ENCODE results near the gene MPG.

MPG gene

DNA sequence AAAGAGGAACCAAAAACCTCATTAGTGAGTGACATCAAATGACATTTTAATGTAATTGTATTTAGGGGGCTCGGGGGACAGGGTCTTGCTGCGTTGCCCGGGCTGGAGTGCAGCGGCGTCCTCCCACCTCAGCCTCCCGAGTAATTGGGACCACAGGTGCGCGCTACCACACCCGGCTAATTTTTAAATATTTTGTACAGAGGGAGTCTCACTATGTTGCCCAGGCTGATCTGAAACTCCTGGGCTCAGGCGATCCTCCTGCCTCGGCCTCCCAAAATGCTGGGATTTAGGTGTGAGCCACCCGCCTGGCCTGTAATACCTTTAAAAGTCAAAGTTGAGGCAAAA lies 23.8 kb upstream of the MPG start:
- TF ChIP-seq CTCF (IDR thresholded peaks at IDR 0.05; ENCODE audit: insufficient read depth, low read depth, low read length, missing control alignments), result no peak
- H3K4me3 ChIP-seq (ENCODE audit: low read length), result peak overlapping the region; percentile 81
- DNase-seq (ENCODE audit: low read depth), result no peak

DNA sequence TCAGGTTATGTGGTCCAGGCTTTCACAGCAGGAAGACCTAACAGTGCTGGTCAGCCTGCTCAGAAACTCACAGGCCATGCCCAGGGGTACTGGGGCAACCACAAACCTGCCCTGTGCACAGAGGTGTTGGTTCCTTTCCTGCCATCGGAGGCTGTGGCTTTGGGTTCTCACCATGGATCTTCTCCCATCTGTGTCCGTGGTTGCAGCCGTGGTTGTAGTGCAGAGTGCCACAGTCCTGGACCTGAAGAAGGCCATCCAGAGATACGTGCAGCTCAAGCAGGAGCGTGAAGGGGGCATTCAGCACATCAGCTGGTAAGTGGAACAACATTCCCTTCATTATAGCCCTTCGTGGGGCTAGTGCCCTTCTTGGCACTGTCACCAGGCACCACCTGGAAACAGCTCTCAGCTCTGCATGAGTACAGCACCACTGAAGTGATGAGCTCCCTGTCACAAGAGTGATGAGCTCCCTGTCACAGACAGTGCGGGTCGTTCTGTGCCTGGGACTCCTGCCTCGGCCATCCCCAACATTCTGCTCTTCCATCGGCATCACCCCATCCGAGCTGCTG lies 22.4 kb upstream of the MPG start:
- no peak overlapping the region for H3K4me3 ChIP-seq (ENCODE audit: low read length)
- DNase-seq (ENCODE audit: low read depth), result no peak
- TF ChIP-seq CTCF (IDR thresholded peaks at IDR 0.05; ENCODE audit: insufficient read depth, low read depth, low read length, missing control alignments), result no peak

- H3K4me3 ChIP-seq (ENCODE audit: low read length), result no peak overlapping the region
- no peak for DNase-seq (ENCODE audit: low read depth)
- TF ChIP-seq CTCF (IDR thresholded peaks at IDR 0.05; ENCODE audit: insufficient read depth, low read depth, low read length, missing control alignments), result no peak
Observed at GRCh38 chr16:56231-56927, 21.6 kb upstream of the MPG start.

- no peak overlapping the region for H3K4me3 ChIP-seq (ENCODE audit: low read length)
- no peak for TF ChIP-seq CTCF (IDR thresholded peaks at IDR 0.05; ENCODE audit: insufficient read depth, low read depth, low read length, missing control alignments)
- no peak for DNase-seq (ENCODE audit: low read depth)
Observed at GRCh38 chr16:57711-58110, 20.3 kb upstream of the MPG start.

DNA sequence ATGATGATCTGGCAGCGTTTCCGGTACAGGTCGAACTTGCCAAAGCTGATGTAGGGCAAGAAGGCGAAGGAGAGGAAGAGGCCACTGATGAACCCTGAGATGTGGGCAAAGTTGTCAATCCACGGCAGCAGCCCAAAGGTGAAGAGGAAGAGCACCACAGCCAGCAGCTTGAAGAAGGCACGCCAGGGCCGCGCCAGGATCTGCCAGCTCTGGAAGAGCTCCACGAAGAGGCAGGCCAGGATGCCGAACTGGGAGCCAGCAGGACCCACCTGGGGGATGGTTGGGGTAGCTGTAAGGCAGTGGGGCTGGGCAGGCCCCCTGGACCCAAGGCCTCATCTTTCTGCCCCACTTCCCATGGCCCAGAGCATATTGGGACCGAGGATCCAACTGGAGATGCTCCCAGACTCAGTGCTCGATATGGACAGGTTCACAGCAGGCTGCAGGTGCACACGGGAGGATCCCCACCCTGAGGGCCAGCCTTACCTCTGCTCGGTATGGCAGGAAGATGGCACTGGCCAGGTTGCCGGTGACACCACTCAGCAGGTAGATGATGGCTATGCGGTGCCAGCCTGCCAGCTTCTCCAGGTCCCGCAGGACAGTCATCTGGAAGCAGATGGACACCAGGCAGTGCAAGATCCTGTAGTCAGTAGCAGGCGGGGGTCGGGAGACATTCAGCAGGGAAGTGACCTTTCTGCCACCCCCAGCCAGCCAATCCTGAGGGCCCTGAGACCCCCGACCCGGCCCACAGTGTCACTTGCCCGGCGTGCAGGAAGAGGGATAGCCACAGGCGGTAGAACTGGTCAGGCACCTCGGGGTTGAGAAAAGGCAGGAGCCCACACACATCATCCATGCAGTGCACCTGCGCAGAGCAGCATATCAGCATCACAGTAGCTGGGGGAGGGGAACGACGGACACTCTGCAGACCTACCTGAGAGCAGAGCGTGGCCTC lies 19.3 kb upstream of the MPG start:
- H3K4me3 ChIP-seq (ENCODE audit: low read length), result no peak overlapping the region
- no peak for TF ChIP-seq CTCF (IDR thresholded peaks at IDR 0.05; ENCODE audit: insufficient read depth, low read depth, low read length, missing control alignments)
- no peak for DNase-seq (ENCODE audit: low read depth)

DNA sequence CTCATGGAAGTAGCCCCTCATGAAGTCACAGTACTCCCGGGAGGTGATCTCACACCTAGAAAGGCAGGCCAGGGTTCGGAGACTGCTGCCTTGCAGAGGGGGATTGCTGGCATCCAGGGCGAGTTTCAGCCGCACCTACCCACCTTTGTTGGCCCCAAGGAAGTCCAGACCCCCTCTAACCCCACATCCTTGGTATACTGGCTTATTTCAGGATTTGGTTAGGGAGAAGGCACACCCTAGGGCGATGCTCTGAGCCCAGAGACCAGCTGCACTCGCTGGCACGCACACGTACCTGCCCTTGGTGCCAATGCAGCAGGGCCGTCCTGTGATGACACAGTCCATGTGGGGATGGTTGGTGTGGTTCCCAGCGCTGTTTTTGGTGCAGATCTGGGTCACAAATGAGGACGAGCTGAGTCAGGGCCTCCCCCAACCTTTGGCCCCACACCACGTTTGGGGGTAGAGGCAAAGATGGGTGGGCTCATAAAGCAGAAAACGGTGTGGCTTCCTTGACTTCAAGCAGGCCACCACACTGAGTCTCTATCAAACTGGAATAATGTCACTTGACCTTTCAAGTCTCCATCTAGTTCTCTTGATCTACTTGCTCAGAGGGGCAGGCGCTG lies 18.5 kb upstream of the MPG start:
- H3K4me3 ChIP-seq (ENCODE audit: low read length), result no peak overlapping the region
- no peak for DNase-seq (ENCODE audit: low read depth)
- no peak for TF ChIP-seq CTCF (IDR thresholded peaks at IDR 0.05; ENCODE audit: insufficient read depth, low read depth, low read length, missing control alignments)
